UCSD-AML1 (cell line): ENCODE results near the gene PPP2R2B.

Experiments used
- DNase-seq: peaks from one replicate; lab custom pipeline; 2025; ENCODE audit not compliant: unreplicated experiment; lab: John Stamatoyannopoulos, UW

PPP2R2B gene

GRCh38 chr5:146667633-146668272 is 210.8 kb downstream of the PPP2R2B start:
- DNase-seq = no peak

GRCh38 chr5:146662229-146662628 is 216.3 kb downstream of the PPP2R2B start:
- no peak for DNase-seq

- no peak for DNase-seq
These were observed 218.1 kb downstream of the PPP2R2B start for GRCh38 chr5:146660376-146660960.

- no peak for DNase-seq
These were observed 218.6 kb downstream of the PPP2R2B start for GRCh38 chr5:146659961-146660360.

GRCh38 chr5:146656703-146657102 is 221.9 kb downstream of the PPP2R2B start:
- DNase-seq = no peak

- peak; percentile 20 for DNase-seq
These were observed 225.0 kb downstream of the PPP2R2B start for GRCh38 chr5:146653560-146653959.

GRCh38 chr5:146652547-146652946 is 226.0 kb downstream of the PPP2R2B start:
- DNase-seq = no peak

GRCh38 chr5:146647656-146648199 is 230.8 kb downstream of the PPP2R2B start:
- no peak for DNase-seq

- no peak for DNase-seq
These were observed 232.1 kb downstream of the PPP2R2B start for GRCh38 chr5:146646441-146646840.

- no peak for DNase-seq
These were observed 233.2 kb downstream of the PPP2R2B start for GRCh38 chr5:146645342-146645741.

- DNase-seq = no peak
These were observed 233.7 kb downstream of the PPP2R2B start for GRCh38 chr5:146644831-146645230.

GRCh38 chr5:146643776-146644175 is 234.8 kb downstream of the PPP2R2B start:
- no peak for DNase-seq

- DNase-seq = no peak
These were observed 236.1 kb downstream of the PPP2R2B start for GRCh38 chr5:146642410-146642809.

- DNase-seq = no peak
These were observed 236.6 kb downstream of the PPP2R2B start for GRCh38 chr5:146641941-146642340.

- DNase-seq = no peak
These were observed 238.2 kb downstream of the PPP2R2B start for GRCh38 chr5:146640285-146640896.

- DNase-seq = no peak
These were observed 243.1 kb downstream of the PPP2R2B start for GRCh38 chr5:146635443-146635842.

- DNase-seq = no peak
These were observed 245.2 kb downstream of the PPP2R2B start for GRCh38 chr5:146633323-146633764.

GRCh38 chr5:146632620-146633322 is 245.8 kb downstream of the PPP2R2B start:
- no peak for DNase-seq

- DNase-seq = no peak
These were observed 248.1 kb downstream of the PPP2R2B start for GRCh38 chr5:146630472-146630871.

- no peak for DNase-seq
These were observed 249.6 kb downstream of the PPP2R2B start for GRCh38 chr5:146628950-146629349.

GRCh38 chr5:146626936-146627335 is 251.6 kb downstream of the PPP2R2B start:
- DNase-seq = no peak

- DNase-seq = no peak
These were observed 254.4 kb downstream of the PPP2R2B start for GRCh38 chr5:146624179-146624578.
